GM12892 (cell line): ENCODE results near the gene CAT.

Experiments used
- POLR2A ChIP-seq: IDR thresholded peaks from 2 replicates; pipeline ENCODE4 v1.6.1; 2011; ENCODE audit warnings: low read depth, low read length, control low read depth
- POLR2AphosphoS5 ChIP-seq: IDR thresholded peaks from 2 replicates; pipeline ENCODE4 v1.6.1; 2011; ENCODE audit warnings: low read depth, low read length, control low read depth
- TAF1 ChIP-seq: IDR thresholded peaks from 2 replicates; pipeline ENCODE4 v1.6.1; 2011; ENCODE audit warnings: low read depth, mild to moderate bottlenecking, control low read depth, low read length, borderline replicate concordance

GRCh38 chr11:34403431-34403830 lies 35.3 kb upstream of the CAT start:
- TF ChIP-seq POLR2A (no peak), POLR2AphosphoS5 (no peak), TAF1 (no peak)
